HEK293T (cell line): Measurements from ENCODE around the gene LTK.

Source experiments
- BHLHE40 ChIP-seq: fragments of 450-650 bp; IDR thresholded peaks from 2 replicates; pipeline ENCODE4 v1.6.1; 2016; ENCODE audit warnings: mild to moderate bottlenecking, moderate library complexity, borderline replicate concordance
- ELF4 ChIP-seq: fragments of 450-650 bp; IDR thresholded peaks from 2 replicates; pipeline ENCODE4 v1.6.1; 2017; ENCODE audit warnings: antibody characterized with exemption
- FOXM1 ChIP-seq: fragments of 450-650 bp; IDR thresholded peaks from 2 replicates; pipeline ENCODE4 v1.6.1; 2017; ENCODE audit warnings: mild to moderate bottlenecking, borderline replicate concordance
- SP1 ChIP-seq: fragments of 450-650 bp; IDR thresholded peaks from 2 replicates; pipeline ENCODE4 v1.6.1; 2017
- SUZ12 ChIP-seq: fragments of 450-650 bp; IDR thresholded peaks from 2 replicates; pipeline ENCODE4 v1.6.1; 2016; ENCODE audit warnings: mild to moderate bottlenecking
- TARDBP ChIP-seq: fragments of 450-650 bp; IDR thresholded peaks from 2 replicates; pipeline ENCODE4 v1.6.1; 2016
- ZNF384 ChIP-seq: fragments of 450-650 bp; IDR thresholded peaks from 2 replicates; pipeline ENCODE4 v1.6.1; 2016

DNA sequence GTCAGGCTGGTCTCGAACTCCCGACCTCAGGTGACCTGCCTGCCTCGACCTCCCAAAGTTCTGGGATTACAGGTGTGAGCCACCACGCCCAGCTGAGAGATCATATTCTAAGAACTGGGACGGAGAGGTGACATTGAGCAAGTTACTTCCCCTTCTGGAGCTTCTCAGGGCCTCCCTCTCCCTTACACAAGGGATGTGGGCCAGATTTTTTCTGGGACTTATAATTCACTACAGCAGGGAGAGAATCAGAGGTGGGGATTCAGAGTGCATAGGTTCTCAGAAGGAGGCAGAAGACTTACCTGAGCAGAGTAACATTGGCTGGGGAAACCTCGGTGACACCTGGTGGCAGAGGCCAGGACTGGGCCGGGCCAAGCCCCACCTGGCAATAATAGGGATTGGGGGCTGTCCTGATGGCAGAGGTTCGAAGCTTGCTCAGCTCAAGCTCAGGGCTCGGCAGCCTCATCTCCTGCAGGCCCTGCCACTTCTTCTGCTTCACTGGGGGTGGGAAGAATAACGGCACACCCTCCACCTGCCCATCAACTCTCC lies 6.8 kb downstream of the LTK start:
- TF ChIP-seq BHLHE40 (no peak), TARDBP (no peak), SP1 (no peak), SUZ12 (no peak), FOXM1 (no peak), ZNF384 (no peak), ELF4 (no peak)
